ENCODE results near the gene GCHFR. TPM values are rescaled to one million over a fixed set of nuclear protein-coding genes. Genes with fewer than 3 reads are reported as not detected.

Gene GCHFR
- total and polyA plus RNA-seq, 2 of the 4 experiments (the other 2 are of a cell fraction), result 2.3 to 6.5 TPM

DNA sequence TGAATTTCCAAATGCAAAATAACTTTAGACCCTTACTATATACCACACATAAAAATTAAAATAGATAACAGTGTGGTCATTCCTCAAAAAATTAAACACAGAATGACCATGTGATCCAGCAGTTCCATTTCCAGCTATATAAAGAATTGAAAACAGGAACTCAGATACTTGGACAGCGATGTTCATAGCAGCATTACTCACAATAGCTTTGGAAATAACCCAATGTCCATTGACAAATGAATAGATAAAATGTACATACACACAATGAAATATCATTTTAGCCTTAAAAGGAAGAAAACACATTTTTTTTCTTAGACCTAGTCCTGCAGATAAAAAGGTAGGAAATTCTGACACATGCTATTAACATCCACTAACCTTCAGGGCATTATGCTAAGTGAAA lies 42.2 kb upstream of the GCHFR start:
- no peak for TF ChIP-seq FOS (IDR thresholded peaks at IDR 0.05; ENCODE audit: low read depth, low read length)
- TF ChIP-seq SMC3 (IDR thresholded peaks at IDR 0.05; ENCODE audit: low read depth, low read length), result no peak
- no peak for TF ChIP-seq USF2 (IDR thresholded peaks at IDR 0.05; ENCODE audit: low read depth, low read length)
- TF ChIP-seq POLR2A (IDR thresholded peaks at IDR 0.05; ENCODE audit: low read depth, low read length), result no peak
- TF ChIP-seq CEBPB (IDR thresholded peaks at IDR 0.05; ENCODE audit: low read depth, low read length), result no peak
- no peak for TF ChIP-seq MXI1 (IDR thresholded peaks at IDR 0.05; ENCODE audit: borderline replicate concordance, low read depth, low read length)
- TF ChIP-seq BHLHE40 (IDR thresholded peaks at IDR 0.05; ENCODE audit: low read depth, low read length), result no peak
- no peak for TF ChIP-seq MAFK (IDR thresholded peaks at IDR 0.05; ENCODE audit: low read depth, low read length)
- TF ChIP-seq CHD1 (IDR thresholded peaks at IDR 0.05; ENCODE audit: low read depth, low read length), result no peak
- TF ChIP-seq, protein P1, sequence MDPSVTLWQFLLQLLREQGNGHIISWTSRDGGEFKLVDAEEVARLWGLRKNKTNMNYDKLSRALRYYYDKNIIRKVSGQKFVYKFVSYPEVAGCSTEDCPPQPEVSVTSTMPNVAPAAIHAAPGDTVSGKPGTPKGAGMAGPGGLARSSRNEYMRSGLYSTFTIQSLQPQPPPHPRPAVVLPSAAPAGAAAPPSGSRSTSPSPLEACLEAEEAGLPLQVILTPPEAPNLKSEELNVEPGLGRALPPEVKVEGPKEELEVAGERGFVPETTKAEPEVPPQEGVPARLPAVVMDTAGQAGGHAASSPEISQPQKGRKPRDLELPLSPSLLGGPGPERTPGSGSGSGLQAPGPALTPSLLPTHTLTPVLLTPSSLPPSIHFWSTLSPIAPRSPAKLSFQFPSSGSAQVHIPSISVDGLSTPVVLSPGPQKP (IDR thresholded peaks at IDR 0.05; ENCODE audit: borderline replicate concordance, low read depth, low read length), result no peak
- Histone ChIP-seq H3K56ac (ENCODE audit: extremely low read depth, insufficient read depth, low read length) (no peak overlapping the region), H4K8ac (ENCODE audit: low read depth in 2 of 2, low read length in 2 of 2) (no peak overlapping the region), H3K9ac (ENCODE audit: low read depth, low read length) (no peak overlapping the region), H3K9me3 (ENCODE audit: control insufficient read depth, insufficient read depth, low read length) (no peaks in the 10 kb centered on the region), H2BK5ac (ENCODE audit: low read depth, low read length, poor library complexity, severe bottlenecking) (no peak overlapping the region), H4K91ac (ENCODE audit: insufficient read depth, low read depth, low read length) (no peak overlapping the region), H3K4me1 (ENCODE audit: control insufficient read depth, insufficient read depth, low read length) (no peaks in the 10 kb centered on the region), H3K27ac (ENCODE audit: insufficient read depth, low read length) (no peak overlapping the region), H2AK5ac (ENCODE audit: low read depth, low read length) (no peak overlapping the region), H2BK20ac (ENCODE audit: low read depth, low read length) (no peak overlapping the region), H2BK15ac (ENCODE audit: low read depth, low read length) (no peak overlapping the region), H4K5ac (ENCODE audit: low read depth, low read length) (no peak overlapping the region), H3K4ac (ENCODE audit: low read depth, low read length) (no peak overlapping the region), H3K4me3 (ENCODE audit: insufficient read depth, low read depth, low read length) (no peak overlapping the region), H3K23ac (ENCODE audit: low read depth, low read length) (no peak overlapping the region), H3K14ac (replicated peaks; ENCODE audit: low read depth, low read length) (no peak overlapping the region), H3K4me2 (ENCODE audit: low read depth, low read length) (no peak overlapping the region), H3K36me3 (ENCODE audit: control insufficient read depth, insufficient read depth, low read length) (0 out of 2 replicates have a peak, but pooled peaks cover 1% of the 10 kb centered on the region), H3K27me3 (ENCODE audit: control insufficient read depth, insufficient read depth, low read length) (no peaks in the 10 kb centered on the region), H3K79me1 (ENCODE audit: low read depth in 1 of 2, low read length in 2 of 2) (no peaks in the 10 kb centered on the region), H2BK120ac (ENCODE audit: low read depth, low read length) (no peak overlapping the region), H4K20me1 (ENCODE audit: insufficient read depth, low read length) (no peaks in the 10 kb centered on the region), H3K9me1 (ENCODE audit: insufficient read depth, low read length) (no peaks in the 10 kb centered on the region), H3K18ac (ENCODE audit: low read depth, low read length) (no peak overlapping the region), H2AFZ (replicated peaks; ENCODE audit: low read length, poor library complexity) (no peak overlapping the region), H2AK9ac (replicated peaks; ENCODE audit: low read depth, low read length, poor library complexity) (no peak overlapping the region)
- DNase-seq, result peak; percentile 7
- dilution Hi-C loops (cut with HindIII; ENCODE audit: low sequenced_read_pairs, unreplicated experiment), result no loop called here
- WGBS, 2 experiments (ENCODE audit: extremely low coverage in 2 of 2, insufficient read length in 1 of 2), result no CpG with 5 or more reads among the region's 1 CpG
- ChIA-PET POLR2A (ENCODE audit: unreplicated experiment) (interaction anchor here (0.6 kb wide), 1 partner anchor 7 kb away, joined by 18 read pairs; no protein-coding TSS in a partner anchor), CTCF (interaction anchor here (0.7 kb wide), 1 partner anchor 132 kb away, joined by 3 read pairs; no protein-coding TSS in a partner anchor)
- intact Hi-C loops (cut with micrococcal nuclease), result no loop called here
- in situ Hi-C loops (cut with MboI; ENCODE audit: low sequenced_read_pairs), result no loop called here
- no TSS peak for BruUV-seq (replicated peaks)
- ATAC-seq (ENCODE audit: low read depth), result no peak

Measured in IMR-90 (cell line).